Transverse colon (tissue), 4 donors: ENCODE data around the gene ODAM.

Source experiments
- CTCF ChIP-seq, 5 experiments: fragments of 200-600 bp in 3 of 5; fragments of 450-650 bp in 2 of 5; sonication (generic) in 3 of 5; IDR thresholded peaks; 1 replicate in 2 of 5; 2 replicates in 3 of 5; pipeline ENCODE4 v1.5.1; 2016 to 2017; ENCODE audit warnings: antibody characterized with exemption in 5 of 5, inconsistent platforms in 3 of 5, mild to moderate bottlenecking in 2 of 5, moderate library complexity in 1 of 5
- EP300 ChIP-seq: sonication (generic); formaldehyde crosslinking; IDR thresholded peaks from one replicate; pipeline ENCODE4 v1.6.1; 2017; ENCODE audit warnings: antibody characterized with exemption, low read depth
- POLR2A ChIP-seq: fragments of 450-650 bp; IDR thresholded peaks from one replicate; pipeline ENCODE4 v1.6.1; 2016; ENCODE audit warnings: antibody characterized with exemption, mild to moderate bottlenecking, moderate library complexity
- POLR2AphosphoS5 ChIP-seq, 3 donors: sonication (generic); formaldehyde crosslinking; IDR thresholded peaks; one replicate each; pipeline ENCODE4 v1.6.1; 2016; ENCODE audit warnings: antibody characterized with exemption in 3 of 3

GRCh38 chr4:70183940-70184246, 11.6 kb upstream of the ODAM start:
- TF ChIP-seq CTCF (IDR thresholded peaks at IDR 0.05) (no peak), POLR2A (no peak), EP300 (no peak), POLR2AphosphoS5 (IDR thresholded peaks at IDR 0.05) (no peak)
